BE2C (cell line): Measurements from ENCODE around the gene MYBPC3.

Experiments
- DNase-seq: peaks from one replicate; pipeline ENCODE4 v3.0.0-alpha.2; 2020
- H3K27me3 ChIP-seq: fragments of 250-450 bp; sonication (Bioruptor Pico); 2 replicates; pipeline ENCODE4 v1.5.1; 2020; ENCODE audit warnings: mild to moderate bottlenecking
- H3K36me3 ChIP-seq: fragments of 250-450 bp; sonication (Bioruptor Pico); 2 replicates; pipeline ENCODE4 v1.5.1; 2020; ENCODE audit warnings: mild to moderate bottlenecking
- H3K4me1 ChIP-seq: fragments of 250-450 bp; sonication (Bioruptor Pico); 2 replicates; pipeline ENCODE4 v1.5.1; 2020
- H3K4me3 ChIP-seq: 2 replicates; pipeline ENCODE4 v1.5.1; 2011; ENCODE audit warnings: low read depth, low read length
- H3K9me3 ChIP-seq: fragments of 250-450 bp; sonication (Bioruptor Pico); 2 replicates; pipeline ENCODE4 v1.5.1; 2020
- CTCF ChIP-seq: IDR thresholded peaks from 2 replicates; pipeline ENCODE4 v1.5.1; 2012; ENCODE audit warnings: mild to moderate bottlenecking, low read depth, low read length

Gene MYBPC3

DNA sequence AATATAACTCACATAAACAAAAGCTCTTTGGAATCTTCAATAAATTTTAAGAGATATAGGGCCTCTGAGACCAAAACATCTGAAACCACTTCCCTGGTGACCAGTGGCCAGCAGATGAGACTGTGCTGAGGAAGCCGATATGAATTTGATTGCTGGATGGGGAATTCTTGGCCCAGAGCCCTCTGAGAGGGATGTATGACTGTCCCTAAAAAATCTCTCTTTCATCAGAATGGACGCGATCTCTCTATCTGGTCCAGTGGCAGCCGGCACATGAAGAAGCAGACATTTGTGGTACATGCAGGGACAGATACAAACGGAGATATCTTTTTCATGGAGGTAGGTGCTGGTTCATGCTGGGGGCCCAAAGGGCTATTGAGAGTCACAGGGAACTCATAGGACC lies 37.5 kb downstream of the MYBPC3 start:
- Histone ChIP-seq H3K27me3 (no peaks in the 10 kb centered on the region), H3K9me3 (no peaks in the 10 kb centered on the region), H3K4me1 (no peaks in the 10 kb centered on the region), H3K4me3 (no peak overlapping the region), H3K36me3 (no peaks in the 10 kb centered on the region; the same call in 1 of the 2 replicates)
- DNase-seq = no peak
- TF ChIP-seq CTCF = no peak

- no peak for TF ChIP-seq CTCF
- Histone ChIP-seq H3K4me1 (no peaks in the 10 kb centered on the region), H3K27me3 (no peaks in the 10 kb centered on the region), H3K9me3 (no peaks in the 10 kb centered on the region), H3K4me3 (no peak overlapping the region), H3K36me3 (peaks cover 5% of the 10 kb centered on the region; the same call in 1 of the 2 replicates)
- DNase-seq = no peak
These were observed 44.3 kb downstream of the MYBPC3 start for GRCh38 chr11:47308050-47308823.

DNA sequence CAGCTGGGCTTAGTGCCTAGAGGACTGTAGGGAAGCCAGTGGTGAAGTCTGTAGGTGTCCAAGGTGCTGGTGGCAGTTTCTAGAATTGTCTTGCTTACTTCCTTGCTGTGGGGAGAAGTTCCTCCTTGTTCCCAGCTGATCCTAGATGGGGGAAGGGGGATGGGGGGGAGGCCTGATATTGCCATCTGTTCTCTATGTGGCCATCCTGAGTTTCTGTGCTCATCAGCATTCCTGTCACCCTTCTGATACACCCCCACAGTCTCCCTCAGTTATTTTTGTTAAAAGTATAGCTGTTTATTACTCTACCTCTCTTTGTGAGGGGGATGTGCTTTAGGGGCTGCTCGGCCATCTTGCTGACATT lies 46.0 kb downstream of the MYBPC3 start:
- H3K9me3 ChIP-seq = no peaks in the 10 kb centered on the region
- TF ChIP-seq CTCF = no peak
- H3K27me3 ChIP-seq = no peaks in the 10 kb centered on the region
- H3K4me3 ChIP-seq = no peak overlapping the region
- DNase-seq = no peak
- H3K4me1 ChIP-seq = no peaks in the 10 kb centered on the region
- H3K36me3 ChIP-seq = peaks cover 5% of the 10 kb centered on the region; the same call in 1 of the 2 replicates

GRCh38 chr11:47305734-47306483 lies 46.6 kb downstream of the MYBPC3 start:
- DNase-seq = no peak
- H3K4me1 ChIP-seq = no peaks in the 10 kb centered on the region
- no peak overlapping the region for H3K4me3 ChIP-seq
- peaks cover 5% of the 10 kb centered on the region; the same call in 1 of the 2 replicates for H3K36me3 ChIP-seq
- TF ChIP-seq CTCF = no peak
- H3K9me3 ChIP-seq = no peaks in the 10 kb centered on the region
- H3K27me3 ChIP-seq = no peaks in the 10 kb centered on the region

- Histone ChIP-seq H3K4me3 (no peak overlapping the region), H3K4me1 (no peaks in the 10 kb centered on the region), H3K36me3 (peaks cover 4% of the 10 kb centered on the region; the same call in 1 of the 2 replicates), H3K27me3 (no peaks in the 10 kb centered on the region), H3K9me3 (no peaks in the 10 kb centered on the region)
- no peak for DNase-seq
- TF ChIP-seq CTCF = no peak
These were observed 49.6 kb downstream of the MYBPC3 start for GRCh38 chr11:47302853-47303252.

DNA sequence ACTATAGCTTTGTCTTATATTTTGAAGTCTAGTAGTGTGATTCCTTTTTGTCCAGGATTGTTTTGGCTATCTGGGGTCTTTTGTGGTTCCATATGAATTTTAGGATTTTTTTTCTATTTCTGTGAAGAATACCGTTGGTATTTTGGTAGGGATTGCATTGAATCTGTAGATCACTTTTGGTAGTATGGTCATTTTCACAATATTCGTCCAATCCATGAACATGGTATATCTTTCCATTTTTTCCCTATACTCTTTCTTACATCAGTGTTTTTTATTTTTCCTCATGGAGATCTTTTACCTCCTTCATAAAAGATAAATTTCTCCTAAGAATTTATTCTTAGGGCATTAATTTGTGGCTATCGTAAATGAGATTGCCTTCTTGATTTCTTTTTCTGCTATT lies 53.4 kb downstream of the MYBPC3 start:
- Histone ChIP-seq H3K27me3 (no peaks in the 10 kb centered on the region), H3K4me1 (no peaks in the 10 kb centered on the region), H3K4me3 (no peak overlapping the region), H3K9me3 (no peaks in the 10 kb centered on the region), H3K36me3 (peaks cover 4% of the 10 kb centered on the region; the same call in 1 of the 2 replicates)
- TF ChIP-seq CTCF = no peak
- DNase-seq = no peak
